Peyer's patch (tissue), 4 donors: ENCODE results near the gene ASTL. TPM values are rescaled to one million over a fixed set of nuclear protein-coding genes. Genes with fewer than 3 reads are reported as not detected.

Source experiments
- DNase-seq, 3 donors: peaks; one replicate each; pipeline ENCODE4 v3.0.0-alpha.2; 2017 to 2019
- H3K27ac ChIP-seq, 4 donors: fragments of 200-600 bp; sonication (generic); one replicate each; pipeline ENCODE4 v1.5.1; 2016 to 2019
- H3K27me3 ChIP-seq, 2 donors: fragments of 200-600 bp; sonication (generic); one replicate each; pipeline ENCODE4 v1.5.1; 2019
- H3K36me3 ChIP-seq, 3 donors: fragments of 200-600 bp; sonication (generic); one replicate each; pipeline ENCODE4 v1.5.1; 2016 to 2019
- H3K4me1 ChIP-seq, 4 donors: fragments of 200-600 bp; sonication (generic); one replicate each; pipeline ENCODE4 v1.5.1; 2016 to 2019
- H3K4me3 ChIP-seq, 4 donors: fragments of 200-600 bp; sonication (generic); 1 replicate in 3 of 4; 2 replicates in 1 of 4; pipeline ENCODE4 v1.5.1; 2016 to 2019; ENCODE audit warnings: mild to moderate bottlenecking in 1 of 4
- H3K9me3 ChIP-seq, 4 donors: fragments of 200-600 bp; sonication (generic); one replicate each; pipeline ENCODE4 v1.5.1; 2016 to 2019; ENCODE audit warnings: mild to moderate bottlenecking in 1 of 4
- CTCF ChIP-seq, 6 experiments: fragments of 450-650 bp in 4 of 6; fragments of 200-600 bp in 2 of 6; sonication (generic) in 1 of 6; IDR thresholded peaks; one replicate each; pipeline ENCODE4 v1.5.1; 2017 to 2019; ENCODE audit warnings: antibody characterized with exemption in 6 of 6, mild to moderate bottlenecking in 3 of 6, moderate library complexity in 1 of 6
- POLR2A ChIP-seq, 2 donors: fragments of 450-650 bp; IDR thresholded peaks; one replicate each; pipeline ENCODE4 v1.5.1; 2017; ENCODE audit warnings: antibody characterized with exemption in 2 of 2, mild to moderate bottlenecking in 2 of 2, moderate library complexity in 2 of 2
- total RNA-seq, 4 donors: library from RNA; depleted of rRNA; stranded (reverse); fragments of >200 nt; gene quantifications; one replicate each; pipeline ENCODE4 v1.1.0, GENCODE V29; 2016

ASTL gene
- total RNA-seq, 4 donors from 2014 or later = not detected

GRCh38 chr2:96098900-96099590 lies 39.3 kb downstream of the ASTL start:
- H3K27me3 ChIP-seq = no peaks in the 10 kb centered on the region
- TF ChIP-seq POLR2A (IDR thresholded peaks at IDR 0.05) (no peak), CTCF (IDR thresholded peaks at IDR 0.05) (no peak)
- H3K27ac ChIP-seq = peak overlapping the region in 1 of 4 donors; percentile 53
- H3K36me3 ChIP-seq = no peaks in the 10 kb centered on the region
- peak in 2 of 3 donors; percentile 13 to 38 for DNase-seq
- H3K4me1 ChIP-seq = no peaks in the 10 kb centered on the region
- no peak overlapping the region for H3K4me3 ChIP-seq
- H3K9me3 ChIP-seq = no peaks in the 10 kb centered on the region

GRCh38 chr2:96097951-96098823 lies 40.1 kb downstream of the ASTL start:
- no peak for TF ChIP-seq CTCF (IDR thresholded peaks at IDR 0.05)
- TF ChIP-seq POLR2A (IDR thresholded peaks at IDR 0.05) = no peak
- H3K9me3 ChIP-seq = no peaks in the 10 kb centered on the region
- H3K27ac ChIP-seq = peak overlapping the region in 1 of 4 donors; percentile 53
- DNase-seq = peak in 1 of 3 donors; percentile 15
- H3K27me3 ChIP-seq = no peaks in the 10 kb centered on the region
- no peak overlapping the region for H3K4me3 ChIP-seq
- no peaks in the 10 kb centered on the region for H3K4me1 ChIP-seq
- no peaks in the 10 kb centered on the region for H3K36me3 ChIP-seq

GRCh38 chr2:96097441-96097840 lies 40.9 kb downstream of the ASTL start:
- Histone ChIP-seq H3K4me3 (no peak overlapping the region), H3K27ac (no peak overlapping the region), H3K9me3 (no peaks in the 10 kb centered on the region), H3K36me3 (no peaks in the 10 kb centered on the region), H3K27me3 (no peaks in the 10 kb centered on the region), H3K4me1 (no peaks in the 10 kb centered on the region)
- TF ChIP-seq CTCF (IDR thresholded peaks at IDR 0.05) = no peak
- no peak for TF ChIP-seq POLR2A (IDR thresholded peaks at IDR 0.05)
- DNase-seq = no peak

GRCh38 chr2:96095116-96095636 lies 43.1 kb downstream of the ASTL start:
- DNase-seq = peak in 1 of 3 donors; percentile 7
- Histone ChIP-seq H3K27me3 (no peaks in the 10 kb centered on the region), H3K36me3 (no peaks in the 10 kb centered on the region), H3K9me3 (no peaks in the 10 kb centered on the region), H3K27ac (no peak overlapping the region), H3K4me1 (peaks cover 0 to 9% (median 0%) of the 10 kb centered on the region in 4 donors), H3K4me3 (no peak overlapping the region)
- TF ChIP-seq POLR2A (IDR thresholded peaks at IDR 0.05) (no peak), CTCF (IDR thresholded peaks at IDR 0.05) (no peak)

GRCh38 chr2:96093528-96093927 lies 44.8 kb downstream of the ASTL start:
- Histone ChIP-seq H3K27me3 (no peaks in the 10 kb centered on the region), H3K4me1 (peaks cover 0 to 9% (median 0%) of the 10 kb centered on the region in 4 donors), H3K4me3 (no peak overlapping the region), H3K9me3 (no peaks in the 10 kb centered on the region), H3K27ac (no peak overlapping the region), H3K36me3 (no peaks in the 10 kb centered on the region)
- DNase-seq = peak in 1 of 3 donors; percentile 18
- TF ChIP-seq CTCF (IDR thresholded peaks at IDR 0.05) (no peak), POLR2A (IDR thresholded peaks at IDR 0.05) (no peak)
